ENCODE measurements around the gene IGSF10. TPM values are rescaled to one million over a fixed set of nuclear protein-coding genes. Genes with fewer than 3 reads are reported as not detected.

IGSF10 gene
- total and polyA plus RNA-seq, 2 of the 8 experiments (the other 6 are each of a cell fraction or from before 2014, with no cell fraction given): 0.59 to 0.95 TPM

- TF ChIP-seq CHD7 (IDR thresholded peaks at IDR 0.05; ENCODE audit: insufficient replicate concordance, low read length) (no peak), MAX (IDR thresholded peaks at IDR 0.05) (no peak)
These were observed 28.9 kb downstream of the IGSF10 start (continued) for GRCh38 chr3:151431940-151432339.
